NK-92 treated with Interleukin-12 subunit alpha and Interleukin-12 subunit beta, amount 100 ng/mL, for 24 hours (cell line): Measurements from ENCODE around the gene OPN4.

Experiments
- DNase-seq: peaks from one replicate; lab custom pipeline; 2025; lab: John Stamatoyannopoulos, UW

The OPN4 gene

DNA sequence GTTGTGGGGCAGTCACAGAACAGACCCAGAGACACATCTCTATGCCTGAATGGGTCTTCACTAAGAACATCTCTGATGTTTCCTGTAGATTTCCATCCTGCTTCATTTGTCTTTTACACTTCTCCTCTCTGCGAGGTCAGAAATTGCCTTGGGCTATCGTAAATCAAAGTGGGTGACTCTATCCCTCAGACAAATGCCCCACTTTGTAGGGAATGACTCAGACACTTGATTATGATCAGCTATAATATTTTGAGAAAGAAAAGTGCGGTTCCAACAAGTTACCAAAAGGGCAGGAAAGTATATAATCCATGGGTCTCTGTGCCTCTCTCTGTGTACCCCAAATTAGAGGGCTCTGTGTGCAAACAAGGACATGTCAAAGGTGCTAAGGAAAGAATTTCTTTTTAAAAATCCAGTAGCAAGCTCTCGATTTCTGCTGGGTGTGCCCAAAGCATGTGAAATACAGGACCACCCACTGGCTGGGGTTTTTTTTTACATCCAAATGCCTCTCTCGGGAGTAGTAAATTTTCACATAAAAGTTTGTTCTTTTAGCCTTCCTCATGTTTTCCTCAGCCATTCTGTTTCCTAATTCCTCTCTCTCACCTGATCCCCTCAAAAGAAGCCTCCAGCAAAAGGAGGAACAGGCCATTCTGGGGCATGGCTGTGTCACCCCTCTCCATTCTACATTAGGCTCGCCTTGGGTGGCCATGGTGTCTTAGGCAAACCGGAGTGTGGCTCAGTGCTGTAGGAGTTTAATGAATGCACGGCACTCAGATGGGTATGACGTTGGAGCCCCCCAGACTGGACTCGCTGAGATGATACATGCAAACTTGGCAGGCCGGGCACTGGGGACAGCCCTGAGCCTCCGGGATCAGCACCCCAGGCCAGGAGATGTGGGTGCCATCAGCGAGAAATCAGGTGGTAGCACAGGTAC, 6.3 kb upstream of the OPN4 start:
- no peak for DNase-seq

- DNase-seq = no peak
Measured at GRCh38 chr10:86648704-86649427, 5.5 kb upstream of the OPN4 start.

DNA sequence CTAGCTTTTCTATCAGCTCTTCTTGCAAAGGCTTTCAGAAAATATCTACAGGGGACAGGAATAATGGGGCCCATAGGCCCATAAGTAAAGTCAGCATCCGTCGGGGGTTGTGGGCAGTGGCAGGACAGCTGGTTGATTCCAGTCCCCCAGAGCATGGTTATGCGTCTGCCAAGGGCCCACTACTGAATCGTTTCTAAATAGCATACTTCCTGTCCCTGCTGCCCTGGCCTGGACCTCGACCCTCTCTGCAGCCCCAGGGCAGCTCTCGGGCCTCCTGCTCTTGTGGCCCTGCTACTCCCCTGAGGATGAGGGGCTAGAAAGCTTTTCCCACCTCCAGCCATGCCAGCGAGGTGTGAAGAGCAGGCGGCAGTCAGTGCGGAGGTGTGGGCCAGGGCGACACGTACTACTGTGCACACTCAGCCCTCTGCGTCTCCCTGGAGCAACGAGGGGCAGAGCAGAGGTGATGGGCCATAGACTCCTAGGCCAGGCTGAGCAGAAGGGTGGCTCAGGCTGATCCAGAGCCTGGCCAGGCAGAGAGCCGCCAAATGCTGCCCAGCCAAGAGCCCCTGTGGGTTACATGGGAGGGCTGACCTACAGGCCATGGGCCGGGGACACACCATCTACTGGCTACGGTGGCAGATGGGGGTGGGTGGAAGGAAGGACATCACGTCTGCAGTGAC, 4.7 kb upstream of the OPN4 start:
- no peak for DNase-seq

DNA sequence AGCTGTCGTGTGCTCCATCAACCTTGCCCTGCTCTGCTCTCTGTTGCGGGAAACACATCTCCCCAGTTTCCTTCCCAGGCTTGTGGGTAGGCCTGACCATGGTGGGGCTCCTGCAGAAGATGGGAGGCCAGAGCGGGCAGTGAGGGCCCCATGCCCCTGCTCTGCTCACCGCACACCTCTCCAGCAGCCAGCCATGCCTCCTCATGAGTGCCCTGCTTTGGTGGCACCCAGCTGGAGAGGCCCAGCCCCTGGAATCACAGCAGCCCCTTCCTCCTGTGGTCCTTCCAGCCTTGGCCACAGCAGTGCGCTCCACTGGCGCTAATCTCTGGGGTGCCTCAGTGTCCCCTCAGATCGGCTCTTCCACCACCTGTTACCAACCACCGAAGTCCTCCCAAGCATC, 4.2 kb upstream of the OPN4 start:
- DNase-seq = no peak

GRCh38 chr10:86651021-86651471, 3.3 kb upstream of the OPN4 start:
- no peak for DNase-seq

DNA sequence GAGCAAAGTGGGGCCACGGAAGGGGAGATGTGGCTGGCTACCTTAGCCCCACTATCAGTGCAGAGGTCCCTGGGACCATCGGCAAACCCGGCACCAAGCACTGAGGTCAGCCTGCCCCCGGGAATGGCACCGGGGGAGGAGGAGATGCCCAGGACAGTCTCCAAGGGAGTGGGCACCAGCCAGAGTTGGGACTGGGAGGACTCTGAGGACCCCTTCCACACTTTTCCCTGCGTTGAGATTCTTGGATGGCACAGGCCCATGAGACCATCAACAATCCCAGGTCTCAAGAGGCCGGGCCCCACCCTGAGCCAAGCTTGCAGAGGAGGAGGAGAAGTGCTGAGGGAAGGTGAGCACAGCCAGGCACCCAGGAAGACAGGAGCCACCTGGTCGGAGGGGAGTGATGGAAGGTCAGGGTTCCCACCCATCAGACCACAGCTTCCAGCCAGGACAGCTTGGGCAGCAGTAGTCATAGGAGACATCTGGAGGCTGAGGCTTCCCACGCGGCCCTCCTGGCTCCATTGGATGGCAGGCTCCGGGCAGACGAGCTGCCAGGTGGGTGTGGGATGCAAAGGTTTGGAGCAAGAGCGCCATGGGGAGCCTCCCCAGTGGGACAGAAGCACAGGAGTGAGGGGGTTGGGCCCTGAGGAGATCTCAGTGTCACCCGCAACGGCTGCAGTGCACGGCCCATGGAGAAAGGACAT, 2.6 kb upstream of the OPN4 start:
- DNase-seq = no peak

GRCh38 chr10:86652361-86653202, 1.8 kb upstream of the OPN4 start:
- no peak for DNase-seq

GRCh38 chr10:86653379-86653778, 968 bp upstream of the OPN4 start:
- DNase-seq = no peak

GRCh38 chr10:86653987-86654386, 360 bp upstream of the OPN4 start:
- no peak for DNase-seq

DNA sequence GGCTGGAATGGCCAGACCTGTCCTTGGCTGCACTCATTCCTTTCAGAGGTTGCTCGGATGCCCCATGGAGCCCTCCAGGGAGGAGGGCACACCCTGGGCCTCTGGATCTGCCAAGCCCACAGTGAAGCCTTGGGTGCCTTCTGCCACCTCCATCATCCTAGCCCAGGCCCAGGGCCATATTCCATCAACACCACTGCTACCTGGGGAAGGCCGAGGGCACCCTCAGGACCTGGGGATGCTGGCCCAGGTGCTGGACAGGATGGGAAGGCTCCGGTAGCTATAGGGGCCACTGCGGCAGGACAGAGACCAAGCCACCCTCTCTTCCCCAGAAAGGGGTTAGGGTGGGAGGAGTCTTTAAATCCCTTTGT, 810 bp downstream of the OPN4 start:
- no peak for DNase-seq

DNA sequence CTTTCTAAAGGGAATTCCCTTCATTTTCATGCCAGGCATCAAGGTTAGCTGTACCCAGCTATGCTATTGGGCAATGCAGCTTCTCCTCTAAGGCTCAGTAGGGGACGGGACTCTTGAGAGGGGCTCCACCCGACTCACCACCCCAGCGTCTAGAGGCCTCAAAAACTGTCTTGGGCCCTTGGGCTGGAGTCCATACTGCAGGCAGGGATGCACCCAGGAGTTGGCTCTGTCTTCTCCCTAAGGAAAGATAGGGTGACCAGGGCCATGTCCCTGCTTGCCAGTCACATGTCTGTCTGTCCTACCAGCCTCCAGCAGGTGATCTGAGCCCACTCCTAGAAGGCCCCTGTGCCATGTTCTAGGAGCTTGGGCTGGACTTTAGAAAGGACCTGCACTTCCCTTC, 1.2 kb downstream of the OPN4 start:
- no peak for DNase-seq

DNA sequence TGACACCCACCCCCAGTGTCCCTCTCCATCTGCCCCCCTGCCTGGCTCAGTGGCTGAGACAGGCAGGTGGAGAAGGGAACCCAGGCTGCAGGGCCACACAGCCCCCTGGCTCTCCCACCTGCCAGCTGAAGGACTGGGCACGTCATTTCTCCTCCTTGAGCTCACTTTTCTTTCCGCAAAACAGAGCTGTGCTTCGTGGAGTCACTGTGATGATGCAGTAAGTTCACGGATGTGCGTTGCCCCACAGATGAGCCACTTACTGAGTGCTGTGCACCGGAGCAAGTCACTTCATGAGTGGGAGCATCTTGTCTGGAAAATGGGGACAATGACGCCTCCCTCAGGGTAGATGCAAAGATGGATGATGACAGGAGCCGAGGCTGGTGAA, 2.7 kb downstream of the OPN4 start:
- DNase-seq = no peak

DNA sequence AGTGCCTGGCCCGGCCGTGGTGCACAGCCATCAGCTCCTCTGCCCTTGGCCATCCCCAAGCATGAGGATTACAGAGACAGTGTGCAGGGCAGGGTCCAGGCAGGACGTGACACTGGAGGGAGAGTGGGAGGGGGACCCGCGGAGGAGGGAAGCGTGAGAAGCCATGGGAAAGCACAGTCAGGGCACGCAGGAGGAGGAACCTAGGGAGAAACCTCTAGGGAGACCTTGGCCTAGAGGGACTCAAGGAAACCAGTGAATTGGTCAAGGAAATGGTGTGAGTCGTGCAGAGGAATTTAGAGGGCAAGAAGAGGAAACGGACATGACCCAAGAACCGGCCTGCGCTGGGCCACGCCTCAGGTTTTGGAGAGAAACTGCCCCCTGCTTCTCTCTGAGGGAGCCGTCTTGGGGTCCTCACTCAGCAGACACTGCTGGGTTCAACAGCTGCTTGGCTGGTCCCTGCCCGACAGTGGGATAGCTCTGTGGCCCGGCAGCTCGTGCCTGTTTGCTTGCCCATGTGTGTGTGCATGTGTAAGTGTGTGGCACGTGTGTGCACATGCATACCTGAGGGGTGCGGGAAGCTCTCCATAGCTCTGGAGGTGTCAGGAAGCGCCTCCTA, 3.2 kb downstream of the OPN4 start:
- DNase-seq = no peak

- DNase-seq = no peak
Measured at GRCh38 chr10:86658261-86658741, 4.0 kb downstream of the OPN4 start.

GRCh38 chr10:86658751-86659150, 4.4 kb downstream of the OPN4 start:
- DNase-seq = no peak

DNA sequence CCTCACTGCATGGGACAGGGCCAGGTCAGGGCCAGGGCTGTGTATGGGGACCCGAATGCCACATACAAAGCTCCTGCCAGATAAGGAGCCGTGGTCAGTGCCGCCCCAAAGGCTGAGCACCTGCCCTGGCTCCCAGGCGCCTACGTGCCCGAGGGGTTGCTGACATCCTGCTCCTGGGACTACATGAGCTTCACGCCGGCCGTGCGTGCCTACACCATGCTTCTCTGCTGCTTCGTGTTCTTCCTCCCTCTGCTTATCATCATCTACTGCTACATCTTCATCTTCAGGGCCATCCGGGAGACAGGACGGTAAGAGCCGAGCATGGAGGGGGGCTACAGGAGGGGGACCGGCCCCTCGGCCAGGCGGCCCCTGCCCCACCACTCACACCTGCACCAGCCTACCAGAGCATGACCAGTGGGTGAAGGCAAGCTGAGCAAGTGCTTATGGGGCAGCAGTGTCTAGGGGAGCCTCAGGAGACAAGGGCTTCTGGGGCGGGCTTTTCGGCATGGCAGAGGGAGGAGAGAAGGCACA, 4.9 kb downstream of the OPN4 start:
- DNase-seq = no peak

- no peak for DNase-seq
Measured at GRCh38 chr10:86659721-86660453, 5.5 kb downstream of the OPN4 start.

DNA sequence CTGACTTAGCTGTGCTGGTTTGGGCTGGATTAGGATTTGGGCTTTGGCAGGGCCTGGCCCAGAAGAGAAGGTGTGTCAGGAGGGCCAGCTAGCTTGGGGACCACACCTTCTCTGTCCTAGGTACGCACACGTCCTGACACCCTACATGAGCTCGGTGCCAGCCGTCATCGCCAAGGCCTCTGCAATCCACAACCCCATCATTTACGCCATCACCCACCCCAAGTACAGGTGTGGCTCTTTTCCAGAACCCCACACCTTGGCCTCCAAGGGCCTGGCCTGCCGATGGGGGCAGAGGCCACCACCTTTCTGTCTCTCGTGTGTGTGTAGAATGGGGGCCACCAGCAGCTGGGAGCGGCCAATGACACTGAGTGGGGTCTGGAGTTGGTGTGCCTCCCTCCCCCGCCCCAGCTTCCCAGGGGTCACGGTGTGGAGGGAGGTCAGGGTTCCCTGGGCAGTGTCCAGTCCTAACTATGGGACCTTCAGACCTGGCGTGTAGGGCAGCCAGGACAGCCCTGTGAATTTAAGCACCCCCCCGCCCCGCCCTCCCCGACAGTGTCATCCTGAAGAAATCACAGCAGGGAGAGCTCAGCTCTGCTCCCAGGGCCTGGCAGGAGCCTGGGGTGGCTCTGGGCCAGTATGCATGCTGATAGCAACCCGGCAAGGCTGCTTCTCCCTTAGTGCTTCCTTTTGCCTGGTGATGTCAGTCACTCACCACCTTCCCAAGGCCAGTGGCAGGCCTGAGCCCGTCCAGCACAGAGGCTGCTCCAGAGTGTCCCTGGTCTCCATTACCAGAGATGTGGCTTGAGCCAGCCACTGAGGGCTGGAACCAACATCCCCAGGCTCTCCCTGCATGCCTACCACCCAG, 7.0 kb downstream of the OPN4 start:
- DNase-seq = no peak
